Regular cardiac myocyte (primary cell): ENCODE data around the gene RPL34. TPM values are rescaled to one million over a fixed set of nuclear protein-coding genes. Genes with fewer than 3 reads are reported as not detected.

ENCODE experiments used
- total RNA-seq: library from RNA; depleted of rRNA; stranded (reverse); fragments of >200 nt; gene quantifications from 2 replicates; pipeline ENCODE4 v1.2.3, GENCODE V29; 2014

Gene RPL34
- 773 and 784 TPM in 2 replicates for total RNA-seq

GRCh38 chr4:108620101-108620932 is at the start of gene RPL34:
TSS of gene RPL34 (plus strand) at chr4:108620576. CDS start at chr4:108621960, 1,384 bp downstream.

GRCh38 chr4:108650212-108651013 is 30.0 kb downstream of the RPL34 start, which contains the start of gene OSTC:
TSS of gene OSTC (plus strand) at chr4:108650599. CDS start at chr4:108650656, 57 bp downstream.

Other genes with a start within 250 kb of the RPL34 start
- 448 and 452 TPM in 2 replicates for gene OSTC, start 30.0 kb downstream of the RPL34 start, total RNA-seq
- not detected in 2 replicates for gene ETNPPL, start 142.5 kb downstream of the RPL34 start, total RNA-seq